ENCODE data around the gene AATK. TPM values are rescaled to one million over a fixed set of nuclear protein-coding genes. Genes with fewer than 3 reads are reported as not detected.

Gene AATK
- total and polyA plus RNA-seq, 2 of the 4 experiments (the other 2 are of a cell fraction), result under 0.01 to 0.21 TPM

- Histone ChIP-seq H3K56ac (ENCODE audit: extremely low read depth, insufficient read depth, low read length) (no peak overlapping the region), H3K14ac (replicated peaks; ENCODE audit: low read depth, low read length) (no peak overlapping the region), H3K36me3 (ENCODE audit: control insufficient read depth, insufficient read depth, low read length) (peaks cover 8% of the 10 kb centered on the region), H3K4me2 (ENCODE audit: low read depth, low read length) (no peak overlapping the region), H3K27me3 (ENCODE audit: control insufficient read depth, insufficient read depth, low read length) (no peaks in the 10 kb centered on the region), H3K9ac (ENCODE audit: low read depth, low read length) (no peak overlapping the region), H2AK9ac (replicated peaks; ENCODE audit: low read depth, low read length, poor library complexity) (no peak overlapping the region), H2BK20ac (ENCODE audit: low read depth, low read length) (no peak overlapping the region), H2BK5ac (ENCODE audit: low read depth, low read length, poor library complexity, severe bottlenecking) (no peak overlapping the region), H3K9me3 (ENCODE audit: control insufficient read depth, insufficient read depth, low read length) (no peaks in the 10 kb centered on the region), H3K9me1 (ENCODE audit: insufficient read depth, low read length) (no peaks in the 10 kb centered on the region), H2BK15ac (ENCODE audit: low read depth, low read length) (no peak overlapping the region), H3K27ac (ENCODE audit: insufficient read depth, low read length) (no peak overlapping the region), H4K20me1 (ENCODE audit: insufficient read depth, low read length) (no peaks in the 10 kb centered on the region; the same call in 1 of the 2 replicates), H3K4ac (ENCODE audit: low read depth, low read length) (no peak overlapping the region), H3K79me1 (ENCODE audit: low read depth in 1 of 2, low read length in 2 of 2) (no peaks in the 10 kb centered on the region), H2AFZ (replicated peaks; ENCODE audit: low read length, poor library complexity) (no peak overlapping the region), H2BK120ac (ENCODE audit: low read depth, low read length) (no peak overlapping the region), H3K23ac (ENCODE audit: low read depth, low read length) (no peak overlapping the region), H4K5ac (ENCODE audit: low read depth, low read length) (no peak overlapping the region), H4K8ac (ENCODE audit: low read depth in 2 of 2, low read length in 2 of 2) (no peak overlapping the region), H2AK5ac (ENCODE audit: low read depth, low read length) (no peak overlapping the region), H4K91ac (ENCODE audit: insufficient read depth, low read depth, low read length) (no peak overlapping the region), H3K4me3 (ENCODE audit: insufficient read depth, low read depth, low read length) (no peak overlapping the region), H3K4me1 (ENCODE audit: control insufficient read depth, insufficient read depth, low read length) (no peaks in the 10 kb centered on the region), H3K18ac (ENCODE audit: low read depth, low read length) (no peak overlapping the region)
- no peak for DNase-seq
- POLR2A ChIA-PET (ENCODE audit: unreplicated experiment), result no interaction called here
- no peak for ATAC-seq (ENCODE audit: low read depth)
- dilution Hi-C loops (cut with HindIII; ENCODE audit: low sequenced_read_pairs, unreplicated experiment) (no loop called here), in situ Hi-C loops (cut with MboI; ENCODE audit: low sequenced_read_pairs) (no loop called here), intact Hi-C loops (cut with micrococcal nuclease) (no loop called here)
- CTCF ChIA-PET, result no interaction called here
- WGBS, 2 experiments (ENCODE audit: extremely low coverage in 2 of 2, insufficient read length in 1 of 2), result 94% methylated on average over 25 of the region's 28 CpGs; no CpG with 5 or more reads in 1 of the 2 experiments
- TF ChIP-seq POLR2A (IDR thresholded peaks at IDR 0.05; ENCODE audit: low read depth, low read length) (no peak), ELK1 (IDR thresholded peaks at IDR 0.05; ENCODE audit: borderline replicate concordance, low read depth, low read length) (no peak), CEBPB (IDR thresholded peaks at IDR 0.05; ENCODE audit: low read depth, low read length) (no peak), MAFK (IDR thresholded peaks at IDR 0.05; ENCODE audit: low read depth, low read length) (no peak), CTCF (conservative IDR thresholded peaks at IDR 0.05; ENCODE audit: low read depth, low read length) (no peak), BHLHE40 (IDR thresholded peaks at IDR 0.05; ENCODE audit: low read depth, low read length) (no peak), USF2 (IDR thresholded peaks at IDR 0.05; ENCODE audit: low read depth, low read length) (no peak)
- no TSS peak for BruUV-seq (replicated peaks)
These were observed 24.6 kb upstream of the AATK start for GRCh38 chr17:81190591-81190990.

Data from IMR-90 (cell line).